GM12892 (cell line): Measurements from ENCODE around the gene TMEFF1.

ENCODE experiments used
- POLR2A ChIP-seq: IDR thresholded peaks from 2 replicates; pipeline ENCODE4 v1.6.1; 2011; ENCODE audit warnings: low read depth, low read length, control low read depth
- POLR2AphosphoS5 ChIP-seq: IDR thresholded peaks from 2 replicates; pipeline ENCODE4 v1.6.1; 2011; ENCODE audit warnings: low read depth, low read length, control low read depth
- TAF1 ChIP-seq: IDR thresholded peaks from 2 replicates; pipeline ENCODE4 v1.6.1; 2011; ENCODE audit warnings: low read depth, mild to moderate bottlenecking, control low read depth, low read length, borderline replicate concordance

DNA sequence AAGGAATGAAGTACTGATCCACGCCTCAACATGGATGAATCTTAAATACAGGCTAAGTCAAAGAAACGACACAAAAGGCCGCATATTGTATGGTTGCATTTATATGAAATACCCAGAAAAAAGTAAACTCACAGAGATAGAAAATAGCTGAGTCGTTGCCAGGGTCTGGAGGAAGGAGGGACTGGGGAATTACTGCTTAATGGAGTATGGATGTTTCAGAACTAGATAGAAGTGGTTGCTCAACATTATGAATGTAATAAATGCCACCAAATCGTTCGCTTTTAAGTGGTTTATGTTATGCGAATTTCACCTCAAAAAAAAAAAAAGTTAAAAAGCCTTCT, 46.8 kb upstream of the TMEFF1 start:
- TF ChIP-seq POLR2AphosphoS5 (no peak), TAF1 (no peak), POLR2A (no peak)
